K562 (cell line): ENCODE measurements around the gene MAML1. TPM values are rescaled to one million over a fixed set of nuclear protein-coding genes. Genes with fewer than 3 reads are reported as not detected.
A peak's percentile ranks its signal among the peaks of the same experiment; 100 is the strongest.

Experiments
- ARID4B ChIP-seq: sonication (generic); formaldehyde crosslinking; IDR thresholded peaks from 2 replicates; pipeline ENCODE4 v1.8.0; 2022; ENCODE audit warnings: mild to moderate bottlenecking, missing genetic modification reagents
- ATF1 ChIP-seq, 2 experiments: fragments of 450-650 bp in 1 of 2; IDR thresholded peaks; 2 replicates each; pipeline ENCODE4 v1.6.1; 2016; ENCODE audit warnings: missing compliant biosample characterization in 1 of 2, missing genetic modification characterization in 1 of 2
- ESRRB ChIP-seq: fragments of 250-450 bp; sonication (Bioruptor Pico); IDR thresholded peaks from 2 replicates; pipeline ENCODE4 v1.5.0; 2020; ENCODE audit warnings: mild to moderate bottlenecking, moderate library complexity, borderline replicate concordance
- EZH2 ChIP-seq: IDR thresholded peaks from 2 replicates; pipeline ENCODE4 v1.6.1; 2012; ENCODE audit warnings: low read depth, mild to moderate bottlenecking, inconsistent platforms, low read length, borderline replicate concordance
- JUN ChIP-seq, 2 experiments: sonication (generic) in 1 of 2; formaldehyde crosslinking in 1 of 2; IDR thresholded peaks; 2 replicates each; pipeline versions ENCODE4 v1.6.1 to v1.8.0; 2012 to 2022; ENCODE audit warnings: borderline replicate concordance in 2 of 2, mild to moderate bottlenecking in 2 of 2, improper control_type of control experiment in 1 of 2, low read depth in 1 of 2, low read length in 1 of 2, missing genetic modification reagents in 1 of 2
- NR2F6 ChIP-seq: fragments of 450-650 bp; formaldehyde crosslinking; IDR thresholded peaks from 2 replicates; pipeline ENCODE4 v1.4.0; 2020; ENCODE audit warnings: mild to moderate bottlenecking
- POLR2AphosphoS5 ChIP-seq: IDR thresholded peaks from 2 replicates; pipeline ENCODE4 v1.6.1; 2011; ENCODE audit warnings: mild to moderate bottlenecking, low read depth, low read length, moderate library complexity; ENCODE audit not compliant: control insufficient read depth, insufficient read depth
- RBBP5 ChIP-seq: fragments of 200-600 bp; sonication (generic); IDR thresholded peaks from 2 replicates; pipeline ENCODE4 v1.6.1; 2012; ENCODE audit warnings: borderline replicate concordance, mild to moderate bottlenecking, low read length, control low read depth, inconsistent platforms; ENCODE audit not compliant: insufficient read depth, poor library complexity, severe bottlenecking
- ZBTB43 ChIP-seq: sonication (generic); formaldehyde crosslinking; IDR thresholded peaks from 2 replicates; pipeline ENCODE4 v1.8.0; 2023; ENCODE audit warnings: mild to moderate bottlenecking, missing genetic modification reagents
- ZNF146 ChIP-seq: IDR thresholded peaks from one replicate; pipeline ENCODE4 v1.6.1; 2018; ENCODE audit warnings: missing compliant biosample characterization; ENCODE audit not compliant: unreplicated experiment
- ZNF263 ChIP-seq: sonication (generic); formaldehyde crosslinking; IDR thresholded peaks from 2 replicates; pipeline ENCODE4 v1.8.0; 2022; ENCODE audit warnings: mild to moderate bottlenecking, missing genetic modification reagents, borderline replicate concordance
- ZNF79 ChIP-seq: fragments of 250-450 bp; sonication (Bioruptor Pico); IDR thresholded peaks from 2 replicates; pipeline ENCODE4 v1.4.0; 2020; ENCODE audit warnings: low read depth, mild to moderate bottlenecking, moderate library complexity
- polyA plus RNA-seq, 8 experiments: library from polyadenylated mRNA; depleted of rRNA in 4 of 8; stranded (reverse) in 5 of 8; unstranded in 3 of 8; fragments of >200 nt; fragmentation: Nextera tagmentation in 2 of 8; fragmentation: Illumina TruSeq in 1 of 8; extraction: Ambion mirVana in 2 of 8; extraction: Trizol in 1 of 8; gene quantifications; 2 replicates each; pipeline versions ENCODE4 v1.2.1 to v1.2.3, GENCODE V29; 2011 to 2014; ENCODE audit warnings: inconsistent platforms in 1 of 8, missing spikeins in 1 of 8
- total RNA-seq, 7 experiments: library from RNA; depleted of rRNA in 6 of 7; stranded (reverse); fragments of >200 nt in 6 of 7; fragmentation: Illumina TruSeq in 2 of 7; extraction: Trizol in 2 of 7; gene quantifications; 2 replicates each; pipeline versions ENCODE4 v1.2.1 to v1.2.3, GENCODE V29; 2011 to 2021; ENCODE audit warnings: low replicate concordance in 1 of 7
- TF ChIP-seq, protein P1 (sequence below): IDR thresholded peaks from 2 replicates; pipeline ENCODE4 v1.6.1; 2012; ENCODE audit warnings: low read depth, low read length, improper control_type of control experiment, borderline replicate concordance
- TF ChIP-seq, protein P2 (sequence below): fragments of 250-450 bp; sonication (Bioruptor Pico); IDR thresholded peaks from 2 replicates; pipeline ENCODE4 v1.5.1; 2021; ENCODE audit warnings: mild to moderate bottlenecking

MAML1 gene
- total and polyA plus RNA-seq, 9 of the 15 experiments (the other 6 are each of a cell fraction or from before 2014, with no cell fraction given), result 0.32 to 18.4 (median 7.0) TPM

DNA sequence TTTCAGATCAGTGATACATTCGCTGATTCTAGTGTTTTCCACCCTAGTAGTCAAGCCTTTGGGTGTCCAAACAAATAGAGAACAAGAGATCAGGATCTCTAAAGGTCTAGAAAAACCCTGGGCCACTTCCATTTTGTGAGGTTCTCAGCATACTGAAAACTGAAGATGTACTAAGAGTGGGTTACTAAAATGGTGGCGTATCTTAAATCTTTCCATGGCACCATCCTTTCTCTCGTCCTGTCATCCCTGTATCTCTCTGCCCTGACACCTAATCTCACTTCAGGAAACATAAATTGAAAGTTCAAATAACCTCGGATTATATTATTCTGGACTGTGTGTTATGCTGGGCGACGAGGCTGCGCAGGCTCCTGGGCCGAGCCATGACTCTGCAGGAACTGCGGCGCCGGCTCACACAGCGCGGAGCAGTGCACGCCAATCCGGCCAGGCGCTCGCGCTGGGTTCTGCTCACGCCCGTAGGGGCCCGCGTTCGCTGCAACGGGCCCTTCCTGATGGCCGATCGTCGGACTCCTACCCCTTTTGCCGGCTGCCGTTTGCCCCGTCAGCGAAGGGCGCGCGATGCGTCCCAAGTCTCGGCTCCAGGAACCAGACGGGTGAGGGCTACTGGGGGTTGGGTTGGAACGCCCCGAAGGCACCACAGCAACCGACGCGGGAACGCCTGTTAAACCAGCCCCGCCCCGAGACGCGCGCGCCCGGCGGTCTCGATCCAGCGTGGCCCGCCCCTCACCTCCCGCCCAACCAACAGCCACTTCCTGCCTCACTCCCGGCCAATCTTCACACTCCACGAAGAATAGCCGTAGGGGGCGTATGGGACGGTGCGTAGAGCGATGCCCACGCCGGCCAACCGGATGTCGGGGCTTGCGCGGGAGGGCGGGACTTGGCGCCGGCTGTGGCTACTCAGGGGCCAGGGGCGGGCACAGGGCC, 34.4 kb upstream of the MAML1 start (continued):
- TF ChIP-seq JUN (IDR thresholded peaks at IDR 0.05; ENCODE audit: borderline replicate concordance, low read depth, low read length) (no peak), JUN (CRISPR knock-in tag; IDR thresholded peaks at IDR 0.05; ENCODE audit: borderline replicate concordance) (no peak), NR2F6 (CRISPR knock-in tag) (no peak), POLR2AphosphoS5 (peak; percentile 62), ZBTB43 (CRISPR knock-in tag) (no peak; the same call in 1 of the 2 replicates), ESRRB (CRISPR knock-in tag) (no peak), ZNF79 (CRISPR knock-in tag) (no peak), EZH2 (no peak), RBBP5 (peak; percentile 77), ZNF263 (CRISPR knock-in tag) (peak; percentile 35; the same call in 1 of the 2 replicates), ARID4B (CRISPR knock-in tag) (peak; percentile 79; the same call in 1 of the 2 replicates), ATF1 (CRISPR knock-in tag; IDR thresholded peaks at IDR 0.05) (peak; percentile 41; the same call in 1 of the 2 replicates), ATF1 (tag; IDR thresholded peaks at IDR 0.05) (peak; percentile 95), ZNF146 (CRISPR knock-in tag) (no peak)
- TF ChIP-seq, protein P1, sequence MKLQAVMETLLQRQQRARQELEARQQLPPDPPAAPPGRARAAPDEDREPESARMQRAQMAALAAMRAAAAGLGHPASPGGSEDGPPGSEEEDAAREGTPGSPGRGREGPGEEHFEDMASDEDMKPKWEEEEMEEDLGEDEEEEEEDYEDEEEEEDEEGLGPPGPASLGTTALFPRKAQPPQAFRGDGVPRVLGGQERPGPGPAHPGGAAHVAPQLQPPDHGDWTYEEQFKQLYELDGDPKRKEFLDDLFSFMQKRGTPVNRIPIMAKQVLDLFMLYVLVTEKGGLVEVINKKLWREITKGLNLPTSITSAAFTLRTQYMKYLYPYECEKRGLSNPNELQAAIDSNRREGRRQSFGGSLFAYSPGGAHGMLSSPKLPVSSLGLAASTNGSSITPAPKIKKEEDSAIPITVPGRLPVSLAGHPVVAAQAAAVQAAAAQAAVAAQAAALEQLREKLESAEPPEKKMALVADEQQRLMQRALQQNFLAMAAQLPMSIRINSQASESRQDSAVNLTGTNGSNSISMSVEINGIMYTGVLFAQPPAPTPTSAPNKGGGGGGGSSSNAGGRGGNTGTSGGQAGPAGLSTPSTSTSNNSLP, result 0 out of 2 replicates have a peak, but pooled peaks have one; percentile 41
- TF ChIP-seq, protein P2, sequence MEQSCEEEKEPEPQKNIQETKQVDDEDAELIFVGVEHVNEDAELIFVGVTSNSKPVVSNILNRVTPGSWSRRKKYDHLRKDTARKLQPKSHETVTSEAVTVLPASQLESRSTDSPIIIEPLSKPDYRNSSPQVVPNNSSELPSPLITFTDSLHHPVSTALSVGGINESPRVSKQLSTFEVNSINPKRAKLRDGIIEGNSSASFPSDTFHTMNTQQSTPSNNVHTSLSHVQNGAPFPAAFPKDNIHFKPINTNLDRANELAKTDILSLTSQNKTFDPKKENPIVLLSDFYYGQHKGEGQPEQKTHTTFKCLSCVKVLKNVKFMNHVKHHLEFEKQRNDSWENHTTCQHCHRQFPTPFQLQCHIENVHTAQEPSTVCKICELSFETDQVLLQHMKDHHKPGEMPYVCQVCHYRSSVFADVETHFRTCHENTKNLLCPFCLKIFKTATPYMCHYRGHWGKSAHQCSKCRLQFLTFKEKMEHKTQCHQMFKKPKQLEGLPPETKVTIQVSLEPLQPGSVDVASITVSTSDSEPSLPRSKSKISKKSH (CRISPR knock-in tag), result no peak
